Measurements from ENCODE around the gene ARNT2. TPM values are rescaled to one million over a fixed set of nuclear protein-coding genes. Genes with fewer than 3 reads are reported as not detected.

ARNT2 gene
- polyA plus RNA-seq, 1 of the 3 experiments (the other 2 are of a cell fraction), result 17.0 TPM

GRCh38 chr15:80450811-80451321, 46.7 kb downstream of the ARNT2 start:
- CTCF ChIA-PET, result interaction anchor here (1.5 to 16.5 kb wide), 3 partner anchors 116 to 855 kb away, joined by 3 to 185 read pairs (median 11); partner anchors contain the start of gene CEMIP

More at GRCh38 chr15:80450811-80451321, 46.7 kb downstream of the ARNT2 start:
- DNase-seq, result no peak
- peaks cover 8% of the 10 kb centered on the region for H3F3A ChIP-seq (replicated peaks; ENCODE audit: insufficient read depth)
- H3K9ac ChIP-seq, result no peak overlapping the region
- no peaks in the 10 kb centered on the region for H3K27me3 ChIP-seq (ENCODE audit: insufficient read depth)
- no peaks in the 10 kb centered on the region for H4K20me1 ChIP-seq (ENCODE audit: insufficient read depth)
- POLR2A ChIA-PET, result no interaction called here
- H3K27ac ChIP-seq (ENCODE audit: low read depth in 2 of 2, low read length in 1 of 2), result no peak overlapping the region
- no peaks in the 10 kb centered on the region for H3K9me2 ChIP-seq
- peaks cover 0 to 8% of the 10 kb centered on the region in 2 experiments for H3K36me3 ChIP-seq (replicated peaks in 1 of 2; ENCODE audit: control insufficient read depth in 1 of 2, insufficient read depth in 2 of 2, low read length in 1 of 2)
- H2AFZ ChIP-seq (ENCODE audit: low read depth), result no peak overlapping the region
- no peaks in the 10 kb centered on the region for H3K79me2 ChIP-seq (ENCODE audit: insufficient read depth)
- 93% methylated on average over 13 of the region's 14 CpGs for WGBS (ENCODE audit: low lambda C conversion rate)
- TF ChIP-seq TAF1 (IDR thresholded peaks at IDR 0.05; ENCODE audit: borderline replicate concordance, low read depth, low read length) (no peak), NRF1 (IDR thresholded peaks at IDR 0.05; ENCODE audit: low read depth, low read length) (no peak), MEF2A (IDR thresholded peaks at IDR 0.05; ENCODE audit: borderline replicate concordance, low read depth) (no peak), REST (IDR thresholded peaks at IDR 0.05; ENCODE audit: low read depth, low read length) (no peak), SIN3A (IDR thresholded peaks at IDR 0.05; ENCODE audit: borderline replicate concordance, low read depth, low read length) (no peak), RXRA (IDR thresholded peaks at IDR 0.05; ENCODE audit: borderline replicate concordance, low read depth) (no peak), EP300 (IDR thresholded peaks at IDR 0.05; ENCODE audit: borderline replicate concordance in 1 of 2, low read depth in 1 of 2, low read length in 1 of 2) (no peak), ZBTB33 (IDR thresholded peaks at IDR 0.05; ENCODE audit: borderline replicate concordance, low read depth) (no peak), CHD2 (IDR thresholded peaks at IDR 0.05; ENCODE audit: low read length, partially characterized antibody) (no peak), FOXM1 (IDR thresholded peaks at IDR 0.05; ENCODE audit: low read depth) (no peak), TCF12 (IDR thresholded peaks at IDR 0.05) (no peak), GATA2 (CRISPR knock-in tag; IDR thresholded peaks at IDR 0.05) (no peak), RCOR1 (IDR thresholded peaks at IDR 0.05; ENCODE audit: low read length) (no peak)
- TF ChIP-seq, protein P1, sequence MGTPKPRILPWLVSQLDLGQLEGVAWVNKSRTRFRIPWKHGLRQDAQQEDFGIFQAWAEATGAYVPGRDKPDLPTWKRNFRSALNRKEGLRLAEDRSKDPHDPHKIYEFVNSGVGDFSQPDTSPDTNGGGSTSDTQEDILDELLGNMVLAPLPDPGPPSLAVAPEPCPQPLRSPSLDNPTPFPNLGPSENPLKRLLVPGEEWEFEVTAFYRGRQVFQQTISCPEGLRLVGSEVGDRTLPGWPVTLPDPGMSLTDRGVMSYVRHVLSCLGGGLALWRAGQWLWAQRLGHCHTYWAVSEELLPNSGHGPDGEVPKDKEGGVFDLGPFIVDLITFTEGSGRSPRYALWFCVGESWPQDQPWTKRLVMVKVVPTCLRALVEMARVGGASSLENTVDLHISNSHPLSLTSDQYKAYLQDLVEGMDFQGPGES (IDR thresholded peaks at IDR 0.05; ENCODE audit: low read depth, low read length), result no peak
- H3K4me1 ChIP-seq (ENCODE audit: control insufficient read depth in 1 of 2, insufficient read depth in 2 of 2, low read depth in 1 of 2, low read length in 1 of 2), result peaks cover 5 to 10% of the 10 kb centered on the region in 2 experiments; a peak in 2 of 4 replicates
- H3K4me2 ChIP-seq, result no peak overlapping the region
- no peak overlapping the region for H3K4me3 ChIP-seq (ENCODE audit: low read depth in 2 of 2, low read length in 1 of 2)
- no peaks in the 10 kb centered on the region for H3K9me3 ChIP-seq
